HepG2 (cell line): Measurements from ENCODE around the gene HIRA. TPM values are rescaled to one million over a fixed set of nuclear protein-coding genes. Genes with fewer than 3 reads are reported as not detected.

Experiments
- ATAC-seq: fragments of 200-7000 bp; cut with Tn5 transposase; 3 replicates; pipeline ENCODE4 v1.9.1; 2020; ENCODE audit warnings: mild to moderate bottlenecking, moderate library complexity
- BruUV-seq: library from RNA; stranded (reverse); fragments of 400-500 nt; replicated peaks from 2 replicates; lab custom pipeline; 2021; lab: Mats Ljungman, UMichigan
- CTCF ChIA-PET: fragments of 300-600 bp; formaldehyde crosslinking; extraction: SDS; loops from one replicate; lab custom pipeline; 2021; ENCODE audit warnings: low total read pairs, inconsistent platforms, low intra/inter-chr PET ratio; lab: Yijun Ruan, JAX
- POLR2A ChIA-PET: fragments of 350-600 bp; sonication (Branson Sonifier 250); formaldehyde crosslinking; loops from one replicate; lab custom pipeline; 2020; ENCODE audit warnings: antibody characterized with exemption, inconsistent platforms; lab: Yijun Ruan, JAX
- DNase-seq: peaks from one replicate; pipeline ENCODE4 v3.0.0-alpha.2; 2015; ENCODE audit warnings: low spot score
- FAIRE-seq: peaks from 3 replicates; lab custom pipeline; 2011; peaks lifted over from hg19 to GRCh38; lab: Jason Lieb, UNC
- H2AFZ ChIP-seq: one replicate; pipeline ENCODE4 v1.6.1; 2011; ENCODE audit warnings: low read length, inconsistent platforms
- H3K27ac ChIP-seq: fragments of 300-600 bp; 3 replicates; pipeline ENCODE4 v1.8.0; 2011; ENCODE audit warnings: mixed run types, mild to moderate bottlenecking, mixed read lengths, low read length, inconsistent platforms; ENCODE audit not compliant: insufficient read depth; ENCODE audit errors: extremely low read length
- H3K27me3 ChIP-seq, 2 experiments: fragments of 200-600 bp in 1 of 2; 2 replicates in 1 of 2; 3 replicates in 1 of 2; pipeline versions ENCODE4 v1.6.0 to v1.8.0; 2011; ENCODE audit warnings: low read length in 2 of 2, mild to moderate bottlenecking in 2 of 2, moderate library complexity in 2 of 2, inconsistent platforms in 1 of 2; ENCODE audit not compliant: insufficient read depth in 2 of 2, control insufficient read depth in 1 of 2
- H3K36me3 ChIP-seq, 2 experiments: fragments of 200-600 bp in 1 of 2; replicated peaks in 1 of 2; 2 replicates in 1 of 2; 3 replicates in 1 of 2; pipeline versions ENCODE4 v1.5.1 to v1.8.0; 2011; ENCODE audit warnings: low read length in 2 of 2, inconsistent platforms in 1 of 2; ENCODE audit not compliant: insufficient read depth in 2 of 2, control insufficient read depth in 1 of 2
- H3K4me1 ChIP-seq: 2 replicates; pipeline ENCODE4 v1.5.1; 2012; ENCODE audit warnings: low read length, inconsistent platforms; ENCODE audit not compliant: insufficient read depth
- H3K4me2 ChIP-seq: 2 replicates; pipeline ENCODE4 v1.6.0; 2011; ENCODE audit warnings: low read depth, low read length, inconsistent platforms
- H3K4me3 ChIP-seq, 3 experiments: fragments of 200-600 bp in 1 of 3; sonication (generic), shearing (Covaris generic) in 1 of 3; replicated peaks in 1 of 3; 2 replicates each; pipeline ENCODE4 v1.5.1; 2011 to 2016; ENCODE audit warnings: low read length in 3 of 3, inconsistent platforms in 2 of 3, low read depth in 2 of 3, mild to moderate bottlenecking in 2 of 3, control low read depth in 1 of 3, mixed read lengths in 1 of 3; ENCODE audit not compliant: insufficient read depth in 1 of 3
- H3K79me2 ChIP-seq: one replicate; pipeline ENCODE4 v1.6.1; 2011; ENCODE audit warnings: low read length, inconsistent platforms; ENCODE audit not compliant: insufficient read depth
- H3K9ac ChIP-seq: 2 replicates; pipeline ENCODE4 v1.6.0; 2011; ENCODE audit warnings: mild to moderate bottlenecking, low read depth, low read length, inconsistent platforms; ENCODE audit not compliant: insufficient read depth
- H3K9me3 ChIP-seq: 2 replicates; pipeline ENCODE4 v1.5.1; 2012; ENCODE audit warnings: mild to moderate bottlenecking, low read length
- H4K20me1 ChIP-seq: 2 replicates; pipeline ENCODE4 v1.6.0; 2011; ENCODE audit warnings: inconsistent platforms, mild to moderate bottlenecking, low read length, moderate library complexity; ENCODE audit not compliant: insufficient read depth
- GABPB1 ChIP-seq: IDR thresholded peaks from 2 replicates; pipeline ENCODE4 v1.6.1; 2016; ENCODE audit warnings: mild to moderate bottlenecking, missing genetic modification reagents, moderate library complexity, missing compliant biosample characterization
- HMG20A ChIP-seq: IDR thresholded peaks from 2 replicates; pipeline ENCODE4 v1.6.1; 2016; ENCODE audit warnings: borderline replicate concordance
- MAFG ChIP-seq: sonication (generic); formaldehyde crosslinking; IDR thresholded peaks from 2 replicates; pipeline ENCODE4 v1.5.1; 2020; ENCODE audit warnings: mild to moderate bottlenecking, missing genetic modification reagents
- NFYC ChIP-seq: IDR thresholded peaks from 2 replicates; pipeline ENCODE4 v1.6.1; 2016; ENCODE audit warnings: missing genetic modification reagents, missing compliant biosample characterization
- SALL2 ChIP-seq: sonication (generic); formaldehyde crosslinking; IDR thresholded peaks from 2 replicates; pipeline ENCODE4 v1.8.1; 2023; ENCODE audit warnings: mild to moderate bottlenecking, missing genetic modification reagents, inconsistent platforms
- ZNF460 ChIP-seq: sonication (generic); formaldehyde crosslinking; IDR thresholded peaks from 2 replicates; pipeline ENCODE4 v1.5.1; 2020; ENCODE audit warnings: missing genetic modification reagents, mild to moderate bottlenecking, borderline replicate concordance
- WGBS: methylation state at CpG from one replicate; pipeline ENCODE4 v1.1.6; 2017; ENCODE audit warnings: low lambda C conversion rate; 5-methylcytosine and 5-hydroxymethylcytosine counted together
- in situ Hi-C: cut with HindIII; loops from 2 replicates; pipeline ENCODE4 v1.10.0; 2017; ENCODE audit warnings: low pct_unique_long_range_greater_than_20kb; ENCODE audit not compliant: extremely low pct_ligation_motif_present
- intact Hi-C: fragments of 100-400 bp; cut with micrococcal nuclease; formaldehyde crosslinking; loops from one replicate; pipeline ENCODE4 v1.10.0; 2022; ENCODE audit not compliant: unreplicated experiment
- polyA plus RNA-seq, 8 experiments: library from polyadenylated mRNA; depleted of rRNA in 3 of 8; stranded (reverse) in 7 of 8; unstranded in 1 of 8; fragments of >200 nt; fragmentation: Illumina TruSeq in 4 of 8; extraction: Trizol in 4 of 8; gene quantifications; 2 replicates each; pipeline versions ENCODE4 v1.2.1 to v1.2.3, GENCODE V29; 2011 to 2016; ENCODE audit warnings: low read depth in 4 of 8, missing spikeins in 1 of 8, mixed read lengths in 1 of 8; ENCODE audit not compliant: insufficient read depth in 1 of 8
- total RNA-seq, 5 experiments: library from RNA; depleted of rRNA; stranded (reverse); fragments of >200 nt; fragmentation: Illumina TruSeq; extraction: Trizol; gene quantifications; 2 replicates each; pipeline ENCODE4 v1.2.3, GENCODE V29; 2016; ENCODE audit warnings: low read depth in 1 of 5
- TF ChIP-seq, protein P1 (sequence below): sonication (generic); formaldehyde crosslinking; IDR thresholded peaks from 2 replicates; pipeline ENCODE4 v1.4.0; 2020; ENCODE audit warnings: missing genetic modification reagents; ENCODE audit errors: not compliant biosample characterization
- TF ChIP-seq, protein P2 (sequence below): sonication (generic); formaldehyde crosslinking; IDR thresholded peaks from 2 replicates; pipeline ENCODE4 v1.8.0; 2022; ENCODE audit warnings: missing genetic modification reagents, mild to moderate bottlenecking, inconsistent platforms, borderline replicate concordance
- TF ChIP-seq, protein P3 (sequence below): sonication (generic); formaldehyde crosslinking; IDR thresholded peaks from 2 replicates; pipeline ENCODE4 v1.5.1; 2020; ENCODE audit warnings: missing genetic modification reagents, mild to moderate bottlenecking, borderline replicate concordance

HIRA gene
- total and polyA plus RNA-seq, 2 of the 13 experiments (the other 11 are each of a cell fraction or from before 2014, with no cell fraction given): 21.5 to 29.2 TPM

DNA sequence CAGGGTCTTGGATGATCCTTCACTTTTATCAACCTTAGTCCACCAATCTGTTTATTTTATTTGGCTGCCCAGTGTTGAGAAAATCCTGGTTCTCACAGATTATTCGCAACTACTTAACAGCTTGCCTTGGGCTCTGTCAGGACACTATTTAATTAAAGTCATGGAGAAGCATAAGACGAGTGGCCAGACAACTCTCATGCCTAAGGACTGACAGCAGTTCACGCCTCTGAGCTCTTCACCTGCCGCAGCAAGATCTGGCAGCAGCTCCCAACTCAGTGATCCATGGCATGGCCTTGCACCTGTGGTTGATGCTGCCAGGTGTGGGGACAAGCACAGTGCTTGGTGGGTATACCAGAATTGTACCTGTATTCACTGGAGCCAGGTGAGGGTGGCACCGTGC is 37.8 kb downstream of the HIRA start:
- Histone ChIP-seq H2AFZ (no peak overlapping the region), H3K4me2 (no peak overlapping the region), H4K20me1 (no peaks in the 10 kb centered on the region), H3K27ac (no peak overlapping the region), H3K36me3 (peaks cover 30 to 92% of the 10 kb centered on the region in 2 experiments), H3K4me1 (no peaks in the 10 kb centered on the region), H3K9ac (no peak overlapping the region), H3K27me3 (no peaks in the 10 kb centered on the region), H3K79me2 (no peaks in the 10 kb centered on the region), H3K9me3 (no peaks in the 10 kb centered on the region), H3K4me3 (no peak overlapping the region)
- POLR2A ChIA-PET: no interaction called here
- DNase-seq (no peak), ATAC-seq (no peak), FAIRE-seq (no peak)
- in situ Hi-C loops (no loop called here), intact Hi-C loops (no loop called here)
- whole genome bisulfite sequencing: 91% methylated on average over 4 of the region's 5 CpGs
- CTCF ChIA-PET: no interaction called here
- no TSS peak for BruUV-seq
- TF ChIP-seq MAFG (CRISPR knock-in tag) (no peak), HMG20A (CRISPR knock-in tag) (no peak), GABPB1 (CRISPR knock-in tag) (no peak), SALL2 (no peak), ZNF460 (no peak), NFYC (CRISPR knock-in tag) (no peak)
- TF ChIP-seq, protein P1, sequence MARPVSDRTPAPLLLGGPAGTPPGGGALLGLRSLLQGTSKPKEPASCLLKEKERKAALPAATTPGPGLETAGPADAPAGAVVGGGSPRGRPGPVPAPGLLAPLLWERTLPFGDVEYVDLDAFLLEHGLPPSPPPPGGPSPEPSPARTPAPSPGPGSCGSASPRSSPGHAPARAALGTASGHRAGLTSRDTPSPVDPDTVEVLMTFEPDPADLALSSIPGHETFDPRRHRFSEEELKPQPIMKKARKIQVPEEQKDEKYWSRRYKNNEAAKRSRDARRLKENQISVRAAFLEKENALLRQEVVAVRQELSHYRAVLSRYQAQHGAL (CRISPR knock-in tag): no peak
- TF ChIP-seq, protein P2, sequence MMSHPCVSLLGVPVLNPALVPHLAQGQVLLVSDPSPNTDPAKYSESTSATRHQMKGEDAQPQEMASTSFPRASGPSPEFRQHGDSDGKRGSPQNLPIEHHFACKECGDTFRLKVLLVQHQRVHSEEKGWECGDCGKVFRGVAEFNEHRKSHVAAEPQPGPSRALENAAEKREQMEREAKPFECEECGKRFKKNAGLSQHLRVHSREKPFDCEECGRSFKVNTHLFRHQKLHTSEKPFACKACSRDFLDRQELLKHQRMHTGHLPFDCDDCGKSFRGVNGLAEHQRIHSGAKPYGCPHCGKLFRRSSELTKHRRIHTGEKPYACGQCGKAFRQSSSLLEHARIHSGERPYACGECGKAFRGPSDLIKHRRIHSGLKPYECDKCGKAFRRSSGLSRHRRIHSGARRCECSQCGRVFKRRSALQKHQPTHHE (CRISPR knock-in tag): no peak
- TF ChIP-seq, protein P3, sequence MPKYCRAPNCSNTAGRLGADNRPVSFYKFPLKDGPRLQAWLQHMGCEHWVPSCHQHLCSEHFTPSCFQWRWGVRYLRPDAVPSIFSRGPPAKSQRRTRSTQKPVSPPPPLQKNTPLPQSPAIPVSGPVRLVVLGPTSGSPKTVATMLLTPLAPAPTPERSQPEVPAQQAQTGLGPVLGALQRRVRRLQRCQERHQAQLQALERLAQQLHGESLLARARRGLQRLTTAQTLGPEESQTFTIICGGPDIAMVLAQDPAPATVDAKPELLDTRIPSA (CRISPR knock-in tag): no peak
